HFFc6 (cell line): ENCODE results near the gene LITAFD. TPM values are rescaled to one million over a fixed set of nuclear protein-coding genes. Genes with fewer than 3 reads are reported as not detected.
"Not testable (repeated sequence)": the region's sequence is repeated elsewhere in the genome, so short reads cannot be mapped to it uniquely, and the experiment has no call there.

Experiments used
- DNase-seq: peaks from one replicate; pipeline ENCODE4 v3.0.0-alpha.2; 2018
- H3K27ac Mint-ChIP-seq: 2 replicates; pipeline ENCODE4 v1.8.0; 2020; ENCODE audit warnings: mild to moderate bottlenecking, mixed read lengths
- H3K27me3 Mint-ChIP-seq: 2 replicates; pipeline ENCODE4 v1.8.0; 2021; ENCODE audit warnings: mild to moderate bottlenecking, moderate library complexity, mixed read lengths; ENCODE audit not compliant: insufficient read depth
- H3K36me3 Mint-ChIP-seq: 2 replicates; pipeline ENCODE4 v1.8.0; 2021; ENCODE audit warnings: low read depth, mixed read lengths
- H3K4me1 Mint-ChIP-seq: 2 replicates; pipeline ENCODE4 v1.8.0; 2020; ENCODE audit warnings: low read depth, mixed read lengths
- H3K4me3 Mint-ChIP-seq: 2 replicates; pipeline ENCODE4 v1.8.0; 2020; ENCODE audit warnings: mild to moderate bottlenecking, moderate library complexity, mixed read lengths
- H3K9me3 Mint-ChIP-seq: 2 replicates; pipeline ENCODE4 v1.8.0; 2020; ENCODE audit warnings: mild to moderate bottlenecking, mixed read lengths
- CTCF ChIP-seq: fragments of 200-600 bp; sonication (generic); IDR thresholded peaks from 2 replicates; pipeline ENCODE4 v1.5.0; 2021; ENCODE audit warnings: antibody characterized with exemption, mild to moderate bottlenecking
- total RNA-seq, 6 experiments: library from RNA; stranded (reverse); fragmentation: NEBNext Ultra II Directional; extraction: Animal tissue kit (Norgen Biotek cat#: 25700); gene quantifications; 2 replicates in 1 of 6; 3 replicates in 5 of 6; pipeline ENCODE4 v1.2.3, GENCODE V29; 2021

Gene LITAFD
- total RNA-seq, 6 experiments from 2014 or later: not detected

- peaks cover 63% of the 10 kb centered on the region for H3K36me3 Mint-ChIP-seq
These were observed 28.7 kb downstream of the LITAFD start for GRCh38 chr16:8910811-8911210.

DNA sequence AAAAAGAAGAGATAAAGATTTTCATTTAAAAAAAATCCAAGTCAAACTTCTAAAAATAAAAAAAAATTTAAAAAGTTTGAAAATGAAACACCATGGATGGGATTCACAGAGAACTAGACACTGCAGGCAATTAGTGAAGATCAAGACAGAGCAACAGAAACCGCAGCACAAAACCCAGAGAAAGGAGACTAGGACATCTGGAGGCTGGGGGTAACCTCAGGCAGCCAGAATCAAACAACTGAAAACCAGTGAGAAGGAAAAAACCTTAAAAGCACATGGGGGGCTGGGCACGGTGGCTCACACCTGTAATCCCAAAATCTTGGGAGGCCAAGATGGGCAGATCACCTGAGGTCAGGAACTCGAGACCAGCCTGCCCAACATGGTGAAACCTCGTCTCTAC, 30.6 kb downstream of the LITAFD start:
- H3K36me3 Mint-ChIP-seq: peaks cover 60% of the 10 kb centered on the region
- H3K27ac Mint-ChIP-seq: no peak overlapping the region
- TF ChIP-seq CTCF: no peak
- H3K4me1 Mint-ChIP-seq: peaks cover 13% of the 10 kb centered on the region; the same call in 1 of the 2 replicates
- H3K27me3 Mint-ChIP-seq: no peaks in the 10 kb centered on the region; the same call in 1 of the 2 replicates
- no peak for DNase-seq
- H3K4me3 Mint-ChIP-seq: no peak overlapping the region
- H3K9me3 Mint-ChIP-seq: no peaks in the 10 kb centered on the region

More at GRCh38 chr16:8910811-8911210, 28.7 kb downstream of the LITAFD start:
- peaks cover 13% of the 10 kb centered on the region; the same call in 1 of the 2 replicates for H3K4me1 Mint-ChIP-seq
- DNase-seq: no peak
- no peak overlapping the region for H3K27ac Mint-ChIP-seq
- H3K9me3 Mint-ChIP-seq: no peaks in the 10 kb centered on the region
- H3K27me3 Mint-ChIP-seq: peaks cover 1% of the 10 kb centered on the region
- no peak overlapping the region for H3K4me3 Mint-ChIP-seq
- no peak for TF ChIP-seq CTCF

GRCh38 chr16:8914098-8914497, 31.9 kb downstream of the LITAFD start:
- Mint-ChIP-seq H3K4me3 (no peak overlapping the region), H3K27ac (no peak overlapping the region), H3K9me3 (no peaks in the 10 kb centered on the region), H3K36me3 (peaks cover 58% of the 10 kb centered on the region), H3K27me3 (peaks cover 1% of the 10 kb centered on the region), H3K4me1 (peaks cover 3% of the 10 kb centered on the region; the same call in 1 of the 2 replicates)
- TF ChIP-seq CTCF: no peak
- no peak for DNase-seq

DNA sequence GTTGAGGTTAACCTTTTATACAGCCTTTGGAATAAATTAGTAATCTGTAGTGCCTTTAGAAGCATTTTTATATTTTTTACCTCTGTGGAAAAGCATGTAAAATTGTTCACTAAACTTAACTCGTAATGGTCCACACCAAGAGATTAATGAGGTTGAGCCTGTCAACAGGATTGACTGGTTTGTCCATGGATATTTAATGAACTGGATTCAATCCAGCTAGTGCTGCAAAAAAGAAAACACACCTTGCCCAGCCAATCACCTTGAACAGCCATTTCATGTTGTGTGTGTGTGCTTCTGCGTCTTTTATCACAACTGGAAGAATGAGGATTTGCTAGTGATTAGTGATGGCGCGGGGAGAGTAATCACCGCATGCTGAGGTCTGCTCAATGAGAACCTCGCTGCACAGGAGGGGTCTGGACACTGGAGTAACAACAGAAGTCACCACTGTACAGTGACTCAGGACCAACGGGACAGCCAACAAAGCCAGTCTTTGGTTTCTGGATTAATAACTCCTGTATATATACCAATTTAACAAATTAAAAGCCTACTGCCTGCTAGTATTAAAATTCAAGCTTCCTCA, 33.7 kb downstream of the LITAFD start:
- no peak overlapping the region for H3K4me3 Mint-ChIP-seq
- H3K36me3 Mint-ChIP-seq: peaks cover 64% of the 10 kb centered on the region

GRCh38 chr16:8916541-8917225, 34.5 kb downstream of the LITAFD start:
- Mint-ChIP-seq H3K27ac (no peak overlapping the region), H3K4me1 (peaks cover 14% of the 10 kb centered on the region), H3K4me3 (no peak overlapping the region), H3K9me3 (no peaks in the 10 kb centered on the region), H3K36me3 (peaks cover 55% of the 10 kb centered on the region), H3K27me3 (peaks cover 1% of the 10 kb centered on the region; the same call in 1 of the 2 replicates)
- no peak for TF ChIP-seq CTCF
- DNase-seq: no peak

More for the DNA sequence above, 33.7 kb downstream of the LITAFD start:
- Mint-ChIP-seq H3K9me3 (no peaks in the 10 kb centered on the region), H3K27me3 (peaks cover 1% of the 10 kb centered on the region), H3K4me1 (peaks cover 6% of the 10 kb centered on the region), H3K27ac (no peak overlapping the region)
- DNase-seq: no peak
- no peak for TF ChIP-seq CTCF

DNA sequence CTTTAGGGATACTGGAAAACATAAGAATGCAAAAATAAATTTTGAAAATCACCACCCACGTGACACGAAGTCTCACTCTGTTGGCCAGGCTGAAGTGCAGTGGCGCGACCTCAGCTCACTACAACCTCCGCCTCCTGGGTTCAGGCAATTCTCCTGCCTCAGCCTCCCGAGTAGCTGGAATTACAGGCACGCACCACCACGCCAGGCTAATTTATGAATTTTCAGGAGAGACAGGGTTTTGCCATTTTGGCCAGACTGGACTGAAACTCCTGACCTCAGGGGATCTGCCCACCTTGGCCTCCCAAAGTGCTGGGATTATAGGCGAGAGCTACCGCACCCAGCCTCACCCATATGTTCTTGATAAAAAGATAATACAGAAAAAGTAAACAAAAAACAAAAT, 35.2 kb downstream of the LITAFD start:
- H3K4me1 Mint-ChIP-seq: peaks cover 14% of the 10 kb centered on the region
- H3K27ac Mint-ChIP-seq, H3K9me3 Mint-ChIP-seq, H3K27me3 Mint-ChIP-seq, DNase-seq, H3K4me3 Mint-ChIP-seq: not testable (repeated sequence)
- H3K36me3 Mint-ChIP-seq: peaks cover 54% of the 10 kb centered on the region
